Fibroblast of villous mesenchyme (primary cell): ENCODE results near the gene ABCA1. TPM values are rescaled to one million over a fixed set of nuclear protein-coding genes. Genes with fewer than 3 reads are reported as not detected.

Experiments used
- DNase-seq: peaks from one replicate; pipeline ENCODE4 v3.0.0-alpha.2; 2010; ENCODE audit warnings: low read depth
- H3K4me3 ChIP-seq: 2 replicates; pipeline ENCODE4 v1.5.1; 2011; ENCODE audit warnings: low read depth, mild to moderate bottlenecking, low read length
- total RNA-seq: library from RNA; depleted of rRNA; stranded (reverse); fragments of >200 nt; gene quantifications from 2 replicates; pipeline ENCODE4 v1.2.3, GENCODE V29; 2012
- TF ChIP-seq, protein P1 (sequence below): IDR thresholded peaks from 2 replicates; pipeline ENCODE4 v1.5.1; 2012; ENCODE audit warnings: low read depth, mild to moderate bottlenecking, low read length; ENCODE audit not compliant: insufficient read depth

The ABCA1 gene
- total RNA-seq, 1 donor: 132 TPM

DNA sequence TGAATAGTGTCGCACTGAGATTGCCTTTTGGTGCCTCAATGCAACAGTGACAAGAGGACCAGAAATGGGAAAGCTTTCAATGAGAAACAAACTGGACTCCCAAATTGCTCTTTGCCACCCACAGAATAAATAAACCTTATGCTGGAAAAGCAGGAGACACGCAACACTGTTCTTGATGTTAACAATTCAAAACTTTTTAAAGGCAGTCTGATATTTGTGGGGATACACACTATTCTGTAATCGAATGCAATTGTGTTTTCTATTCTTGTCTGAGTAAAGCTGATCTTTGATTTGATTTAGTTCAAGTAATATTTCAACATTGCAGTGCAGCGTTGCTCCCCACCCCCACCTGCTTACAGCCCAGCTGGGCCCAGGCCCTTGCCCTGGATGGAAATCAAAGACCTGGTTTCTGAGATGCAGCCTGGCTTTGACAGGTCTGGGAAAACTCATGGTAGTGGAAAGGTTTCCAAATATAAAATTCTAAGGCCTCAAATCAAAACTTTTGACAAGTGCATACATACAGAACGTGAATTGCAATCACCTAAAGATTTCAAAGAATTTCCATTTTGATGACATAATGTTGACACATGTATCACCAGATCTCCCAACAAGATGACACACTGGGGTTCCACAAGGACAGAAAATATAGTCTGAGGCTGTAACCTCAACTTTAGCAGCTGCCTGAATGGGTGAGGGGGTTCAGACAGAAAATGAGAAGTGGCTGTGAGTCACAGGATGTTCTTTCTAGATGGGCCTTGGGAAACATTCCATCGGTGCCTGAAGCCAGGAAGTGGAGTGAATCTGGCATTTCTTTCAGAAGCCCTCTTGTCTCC is 55.1 kb downstream of the ABCA1 start:
- H3K4me3 ChIP-seq: no peak overlapping the region
- DNase-seq: peak; percentile 93
- TF ChIP-seq, protein P1, sequence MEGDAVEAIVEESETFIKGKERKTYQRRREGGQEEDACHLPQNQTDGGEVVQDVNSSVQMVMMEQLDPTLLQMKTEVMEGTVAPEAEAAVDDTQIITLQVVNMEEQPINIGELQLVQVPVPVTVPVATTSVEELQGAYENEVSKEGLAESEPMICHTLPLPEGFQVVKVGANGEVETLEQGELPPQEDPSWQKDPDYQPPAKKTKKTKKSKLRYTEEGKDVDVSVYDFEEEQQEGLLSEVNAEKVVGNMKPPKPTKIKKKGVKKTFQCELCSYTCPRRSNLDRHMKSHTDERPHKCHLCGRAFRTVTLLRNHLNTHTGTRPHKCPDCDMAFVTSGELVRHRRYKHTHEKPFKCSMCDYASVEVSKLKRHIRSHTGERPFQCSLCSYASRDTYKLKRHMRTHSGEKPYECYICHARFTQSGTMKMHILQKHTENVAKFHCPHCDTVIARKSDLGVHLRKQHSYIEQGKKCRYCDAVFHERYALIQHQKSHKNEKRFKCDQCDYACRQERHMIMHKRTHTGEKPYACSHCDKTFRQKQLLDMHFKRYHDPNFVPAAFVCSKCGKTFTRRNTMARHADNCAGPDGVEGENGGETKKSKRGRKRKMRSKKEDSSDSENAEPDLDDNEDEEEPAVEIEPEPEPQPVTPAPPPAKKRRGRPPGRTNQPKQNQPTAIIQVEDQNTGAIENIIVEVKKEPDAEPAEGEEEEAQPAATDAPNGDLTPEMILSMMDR: no peak

DNA sequence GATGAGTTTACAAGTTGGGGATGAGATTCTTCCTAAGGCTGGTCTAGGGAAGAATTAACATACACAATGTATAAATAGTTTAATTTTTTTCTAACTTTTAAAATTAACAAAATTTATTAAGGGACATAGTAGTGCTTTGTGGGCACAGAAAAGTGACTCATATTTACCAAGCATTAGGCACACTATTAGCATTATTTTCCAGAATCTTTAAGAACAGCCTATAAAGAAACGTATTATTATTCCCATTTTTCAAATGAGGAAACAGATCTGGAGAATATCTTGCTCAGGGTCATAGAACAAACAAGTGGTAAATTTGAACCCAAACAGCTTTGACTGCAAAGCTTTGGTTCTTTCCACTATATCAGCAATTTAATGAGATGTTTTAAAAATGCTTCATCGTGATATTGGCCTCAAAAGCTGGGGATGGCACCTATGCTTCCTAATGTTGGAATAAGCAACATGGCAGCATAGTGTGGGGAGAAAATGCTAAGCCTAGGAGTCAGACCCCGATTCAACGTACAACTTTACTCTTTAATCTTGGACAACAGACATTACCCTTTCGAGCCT is 55.9 kb downstream of the ABCA1 start:
- no peak overlapping the region for H3K4me3 ChIP-seq
- TF ChIP-seq, protein P1: no peak
- DNase-seq: no peak

DNA sequence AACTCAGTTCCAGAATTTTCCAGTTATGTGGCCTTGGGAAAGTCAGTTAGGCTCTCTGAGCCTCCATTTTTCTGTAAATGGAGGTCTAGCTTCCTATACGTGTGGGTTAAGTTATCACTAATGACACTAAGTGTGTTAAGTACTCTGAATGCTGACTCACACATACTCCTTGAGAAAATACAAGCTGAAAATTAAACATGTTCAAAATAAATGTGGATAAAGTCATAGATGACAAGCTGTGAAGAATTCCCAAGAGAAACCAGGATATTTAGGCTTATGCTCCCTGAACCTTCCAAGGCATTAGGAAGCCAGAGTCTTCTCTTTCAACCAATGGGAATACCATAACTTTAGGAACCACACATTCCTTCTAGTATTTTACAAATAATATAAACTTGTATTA is 58.1 kb downstream of the ABCA1 start:
- TF ChIP-seq, protein P1: no peak
- DNase-seq: peak; percentile 21
- H3K4me3 ChIP-seq: no peak overlapping the region

DNA sequence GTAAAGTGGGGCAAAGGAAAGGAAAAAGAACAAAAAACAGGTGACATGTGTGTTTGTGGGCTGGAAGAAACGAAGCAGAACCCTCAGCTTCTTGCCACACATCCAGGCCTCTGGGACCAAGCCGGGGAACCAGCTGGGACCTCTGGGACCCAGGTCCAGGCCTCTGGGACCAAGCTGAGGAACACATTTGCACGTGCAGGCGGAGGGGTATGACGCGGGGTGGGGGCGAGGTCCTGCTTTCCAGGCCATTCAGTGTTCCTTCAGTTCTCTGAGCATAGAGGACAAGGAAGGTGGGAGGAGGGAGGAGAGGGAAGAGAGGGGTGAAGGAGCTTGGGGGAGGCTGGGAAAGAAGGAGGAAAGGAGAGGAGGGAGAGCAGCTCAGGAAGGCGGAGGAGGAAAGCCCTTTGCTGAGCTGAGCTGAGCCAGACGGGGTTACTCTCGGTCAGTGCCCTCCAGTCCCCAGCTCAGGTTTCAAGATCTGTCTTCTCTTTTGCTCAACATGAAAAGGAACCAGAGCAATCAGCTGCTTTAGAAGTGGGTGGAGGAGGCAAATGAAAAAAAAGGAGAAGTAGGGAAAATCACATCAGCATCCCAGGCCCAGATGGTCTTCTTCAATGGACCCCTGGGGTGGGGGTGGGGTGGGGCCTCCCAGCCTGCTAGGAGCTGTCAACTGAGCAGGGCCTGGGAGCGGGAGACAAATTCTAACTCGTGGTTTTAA is 59.1 kb downstream of the ABCA1 start:
- no peak overlapping the region for H3K4me3 ChIP-seq
- TF ChIP-seq, protein P1: no peak
- peak; percentile 95 for DNase-seq

DNA sequence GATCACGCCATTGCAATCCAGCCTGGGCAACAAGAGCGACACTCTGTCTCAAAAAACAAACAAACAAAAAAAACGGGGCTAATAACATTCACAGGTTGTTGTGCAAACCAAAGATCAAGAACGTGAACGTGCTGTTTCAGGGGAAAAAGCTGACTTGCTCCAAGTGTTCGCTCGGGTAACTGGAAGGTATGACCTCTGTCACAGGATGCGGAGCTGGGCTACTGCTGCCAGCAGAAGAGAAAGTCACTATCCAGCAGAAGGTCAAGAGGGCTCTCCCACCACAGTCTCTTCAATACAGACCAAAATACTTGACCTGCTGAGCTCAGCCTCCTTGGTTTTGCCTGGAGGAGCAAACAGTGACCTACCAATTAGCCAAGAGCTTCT is 59.7 kb downstream of the ABCA1 start:
- peak; percentile 20 for DNase-seq
- TF ChIP-seq, protein P1: no peak
- no peak overlapping the region for H3K4me3 ChIP-seq

DNA sequence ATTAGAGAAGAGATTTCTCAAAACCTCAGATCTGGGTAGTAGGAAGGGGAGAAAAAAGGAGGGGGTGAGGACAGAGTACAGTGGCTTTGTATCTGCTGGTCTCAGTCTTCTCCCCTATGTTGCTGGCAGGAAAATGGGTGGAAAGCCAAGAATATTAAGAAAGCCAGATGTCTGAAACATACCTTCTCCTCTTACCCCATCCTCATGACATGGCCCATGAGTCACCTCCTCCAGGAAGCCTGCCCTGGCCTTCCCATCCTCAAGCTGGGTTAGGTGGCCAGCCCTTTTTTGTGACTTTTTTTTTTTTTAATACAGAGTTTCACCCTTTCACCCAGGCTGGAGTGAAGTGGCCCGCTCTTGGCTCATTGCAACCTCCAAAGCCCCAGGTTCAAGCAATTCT is 61.8 kb downstream of the ABCA1 start:
- DNase-seq: peak; percentile 50
- TF ChIP-seq, protein P1: no peak
- no peak overlapping the region for H3K4me3 ChIP-seq
